UCSD-AML1 (cell line): ENCODE results near the gene BACE2.

Source experiments
- DNase-seq: peaks from one replicate; lab custom pipeline; 2025; ENCODE audit not compliant: unreplicated experiment; lab: John Stamatoyannopoulos, UW

The BACE2 gene

DNA sequence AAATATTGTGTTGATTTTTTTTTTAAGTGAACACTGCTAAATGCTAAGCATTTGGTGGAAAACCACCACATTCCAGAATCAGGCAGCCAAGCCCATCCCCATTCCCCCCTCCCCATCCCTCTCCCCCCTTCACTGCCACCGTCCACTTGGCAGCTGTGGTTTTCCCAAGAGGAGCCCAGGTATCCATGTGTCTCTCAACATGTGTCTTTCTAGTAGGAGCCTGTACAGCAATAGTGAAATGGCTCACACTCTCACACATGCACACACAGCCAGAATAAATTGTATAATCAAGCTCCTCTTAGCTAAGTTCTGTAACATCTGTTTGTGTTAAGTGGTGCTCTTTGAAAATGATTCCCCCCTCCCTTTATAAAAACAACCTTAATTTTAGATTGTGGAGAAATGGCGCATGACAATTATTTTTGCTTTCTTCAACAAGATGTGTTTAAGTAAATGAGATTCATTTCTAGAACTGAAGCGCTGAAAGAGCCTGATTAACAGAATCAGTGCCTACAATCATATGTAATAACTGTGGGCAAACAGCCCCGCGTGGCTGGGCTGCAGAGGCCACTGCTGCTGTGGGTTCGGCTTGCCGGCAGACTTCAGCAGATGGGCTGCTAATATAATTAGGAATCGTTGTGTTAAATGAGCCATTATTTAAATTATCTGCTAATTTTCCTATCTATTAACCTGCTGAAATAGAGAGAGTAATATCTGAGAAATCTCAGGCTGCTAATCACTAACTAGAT is 43.3 kb downstream of the BACE2 start:
- no peak for DNase-seq

DNA sequence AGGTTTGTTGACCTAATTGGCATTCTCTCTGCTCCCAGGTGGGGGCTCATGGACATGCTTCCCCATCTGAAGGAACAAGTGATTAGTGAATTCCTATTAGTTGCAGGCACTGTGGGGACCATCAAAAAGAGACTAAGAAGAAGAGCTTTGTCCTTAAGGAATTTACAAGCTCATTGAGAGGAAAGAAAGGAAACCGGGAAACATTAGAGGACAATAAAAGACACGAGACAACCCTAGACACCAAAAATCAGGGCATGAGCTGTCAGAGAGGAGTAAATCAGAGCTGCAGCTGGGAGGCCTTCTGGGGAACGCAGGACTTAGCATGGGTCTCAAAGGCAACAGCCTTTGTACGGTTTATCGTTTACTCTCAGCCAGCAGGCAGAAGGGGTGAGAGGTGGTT is 45.1 kb downstream of the BACE2 start:
- no peak for DNase-seq

DNA sequence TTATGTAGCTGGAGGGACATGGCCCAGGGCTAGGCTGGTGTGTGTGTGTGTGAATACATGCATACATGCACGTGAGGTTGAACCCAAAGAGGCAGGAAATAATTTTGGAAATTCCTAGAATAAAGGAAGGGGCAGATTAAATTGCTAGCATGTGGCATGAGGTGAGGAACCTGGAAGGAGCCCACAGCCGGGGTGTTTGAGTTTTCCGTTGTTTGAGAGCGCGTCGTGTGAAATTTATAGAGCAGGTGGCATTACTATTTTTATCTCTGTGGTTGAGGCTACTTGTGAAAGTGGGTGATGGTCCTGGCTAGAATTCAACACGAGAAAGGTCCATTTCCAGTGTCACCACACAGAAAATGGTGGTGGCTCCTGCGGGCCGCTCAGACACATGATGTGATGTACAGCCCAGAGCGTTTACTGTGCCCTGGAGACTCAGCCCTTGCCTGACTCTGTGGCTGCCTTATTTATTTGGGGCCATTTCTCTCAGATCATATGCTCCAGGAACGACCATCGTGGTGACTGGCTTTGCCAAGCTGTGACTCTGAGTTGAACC is 48.0 kb downstream of the BACE2 start:
- no peak for DNase-seq

DNA sequence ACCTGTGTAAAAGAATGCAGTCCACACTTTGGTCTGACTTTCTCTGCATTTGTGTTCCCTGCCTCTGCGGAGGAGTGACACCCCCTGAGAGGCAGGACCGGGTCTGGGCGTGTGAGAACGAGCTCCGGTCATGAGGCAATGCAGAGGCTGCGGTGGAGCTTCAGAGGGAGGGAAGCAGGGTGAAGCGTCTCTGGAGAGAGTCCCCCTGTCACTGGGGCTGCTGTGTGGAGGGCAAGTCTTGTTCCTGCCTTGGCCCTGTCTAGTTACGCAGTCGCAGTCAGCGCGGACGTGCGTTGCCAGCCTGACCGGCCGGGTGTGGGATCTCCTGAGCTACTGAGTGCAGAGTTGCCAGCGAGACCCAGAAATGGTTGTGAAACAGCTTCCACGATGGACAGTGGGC is 48.5 kb downstream of the BACE2 start:
- no peak for DNase-seq

DNA sequence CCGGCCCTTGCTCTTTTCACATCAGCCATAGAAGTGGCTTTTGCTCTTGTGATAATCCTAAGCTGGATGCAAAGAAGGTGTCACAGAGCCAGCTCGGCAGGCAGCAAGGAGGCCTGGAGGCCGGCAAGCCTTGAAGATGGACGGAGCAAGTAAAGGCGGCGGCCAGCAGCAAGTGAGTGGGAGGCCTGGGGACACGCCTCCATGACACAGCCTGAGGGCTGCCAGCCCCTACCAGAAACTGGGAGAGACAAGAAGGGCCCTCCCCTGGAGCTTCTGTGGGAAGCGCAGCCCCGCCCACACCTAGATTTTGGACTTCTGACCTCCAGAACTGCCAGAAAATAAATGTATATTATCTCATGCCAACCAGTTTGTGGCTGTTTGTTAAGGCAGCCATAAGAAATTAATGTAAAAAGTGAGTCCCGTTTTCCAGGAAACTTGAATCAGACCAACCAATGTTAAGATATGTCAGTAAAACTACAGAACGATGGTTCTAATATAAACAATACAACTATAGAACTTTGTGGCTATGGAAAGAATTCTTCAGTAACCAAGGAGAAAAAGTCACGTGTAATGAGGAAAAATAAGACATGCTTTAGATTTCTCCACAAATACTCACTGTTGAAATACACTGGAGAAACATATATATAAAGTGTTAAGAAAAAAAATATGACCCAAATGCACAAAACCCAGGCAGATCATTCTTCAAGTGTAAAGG is 49.9 kb downstream of the BACE2 start:
- DNase-seq = no peak

DNA sequence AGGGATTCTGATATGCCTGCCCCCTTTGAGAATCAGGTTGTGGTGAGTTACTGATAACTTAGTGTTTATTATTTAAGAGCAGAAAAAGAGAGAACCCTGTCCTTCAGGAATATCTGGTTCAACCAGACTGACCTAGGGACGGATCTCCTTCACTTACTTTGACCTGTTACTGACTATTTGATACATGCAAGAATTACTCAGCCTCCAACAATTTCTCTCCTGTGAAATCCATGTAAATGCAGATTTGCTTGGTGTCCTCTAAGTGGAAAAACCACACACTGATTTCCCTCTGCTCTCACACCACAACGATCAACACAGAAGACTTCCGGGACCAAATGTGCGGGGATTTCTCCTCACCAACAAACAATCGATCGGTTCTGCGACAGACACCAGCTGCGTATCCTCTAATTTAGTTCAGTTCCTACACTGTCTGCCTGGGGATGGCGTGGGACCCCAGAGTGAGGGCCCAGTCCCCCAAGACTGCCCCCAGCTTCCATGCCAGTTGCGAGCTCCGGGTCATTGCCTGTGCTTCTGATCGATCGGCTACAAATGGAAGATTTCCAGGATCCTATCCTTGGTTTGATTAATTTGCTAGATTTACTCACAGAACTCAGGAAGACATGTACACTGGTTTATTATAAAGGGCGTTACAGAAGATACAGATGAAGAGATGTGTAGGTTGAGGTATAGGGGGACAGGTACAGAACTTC is 51.7 kb downstream of the BACE2 start:
- no peak for DNase-seq

DNA sequence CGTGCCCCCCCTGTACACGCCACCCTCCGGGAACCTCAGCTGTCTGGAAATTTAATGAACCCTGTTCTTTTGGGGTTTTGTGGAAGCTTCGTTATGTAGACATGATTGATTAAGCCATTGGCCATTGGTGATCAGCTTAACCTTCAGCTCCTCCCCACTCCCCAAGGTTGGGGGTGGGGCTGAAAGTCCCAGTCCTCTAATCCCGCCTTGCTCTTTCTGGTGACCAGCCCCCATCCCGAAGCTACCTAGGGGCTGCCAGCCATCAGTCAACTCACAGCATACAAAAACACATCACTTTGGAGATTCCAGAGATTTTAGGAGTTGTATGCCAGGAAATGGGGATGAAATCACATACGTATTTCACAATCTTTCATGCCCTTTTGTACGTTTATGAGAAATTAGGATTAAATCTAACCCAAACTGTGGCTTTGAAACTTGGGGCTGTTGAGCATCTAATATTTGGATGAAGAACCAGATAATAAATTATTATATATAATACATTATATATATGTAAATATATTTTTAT is 52.3 kb downstream of the BACE2 start:
- no peak for DNase-seq

DNA sequence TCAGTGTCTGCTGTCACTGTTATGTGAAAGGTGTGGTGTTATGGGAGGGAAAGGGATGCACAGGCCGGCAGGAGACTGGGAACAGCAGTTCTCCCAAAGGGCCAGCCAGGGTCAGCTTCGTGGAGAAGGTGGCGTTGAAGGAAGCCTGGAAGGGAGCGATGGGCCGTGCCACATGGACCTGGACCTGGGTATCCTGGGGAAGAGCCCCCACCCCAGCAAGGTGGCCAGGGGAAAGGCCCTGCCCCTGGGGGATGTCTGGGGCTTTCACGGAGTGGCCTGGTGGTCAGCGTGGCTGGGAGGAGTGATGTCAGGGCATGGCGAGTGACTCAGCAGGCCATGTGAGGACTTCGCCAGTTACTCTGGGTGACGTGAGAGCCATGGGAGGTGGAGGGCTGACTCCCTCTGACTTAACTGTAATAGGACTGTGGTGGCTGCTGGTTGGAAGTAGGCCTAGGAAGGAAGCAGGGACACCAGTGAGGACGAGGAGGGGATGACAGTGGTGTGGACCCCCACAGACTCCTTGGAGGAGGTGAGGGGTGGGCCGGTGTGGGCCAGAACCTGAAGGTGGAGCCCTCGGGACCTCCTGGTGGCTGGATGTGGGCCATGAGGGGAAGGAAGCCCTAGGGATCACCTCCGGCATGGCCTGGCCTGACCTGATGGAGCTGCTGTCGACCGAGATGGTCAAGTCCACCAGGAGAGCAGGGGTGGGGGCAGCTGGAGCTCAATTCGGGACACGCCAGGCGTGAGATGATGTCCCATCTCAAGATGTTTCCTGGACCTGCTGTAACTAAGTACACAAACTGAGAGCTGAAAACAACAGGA is 54.5 kb downstream of the BACE2 start:
- no peak for DNase-seq

DNA sequence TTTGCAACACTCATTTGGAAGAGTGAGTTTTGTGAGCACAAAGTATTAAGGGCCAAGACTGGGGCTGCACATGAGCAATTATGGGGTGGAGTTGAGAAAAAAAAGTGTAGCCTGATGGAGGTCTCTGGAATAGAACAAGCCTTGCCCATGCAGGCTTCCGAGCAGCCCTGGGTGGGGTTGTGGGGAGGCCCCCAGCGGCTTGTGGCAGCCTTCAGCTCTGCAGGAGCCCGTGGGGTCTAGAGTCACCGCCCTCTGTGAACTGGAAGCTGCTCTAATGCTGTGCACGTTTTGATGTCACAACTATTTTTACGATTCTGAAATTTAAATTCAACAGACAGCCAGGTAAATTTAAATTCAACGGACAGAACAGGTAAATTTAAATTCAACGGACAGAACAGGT is 58.9 kb downstream of the BACE2 start:
- DNase-seq = no peak

DNA sequence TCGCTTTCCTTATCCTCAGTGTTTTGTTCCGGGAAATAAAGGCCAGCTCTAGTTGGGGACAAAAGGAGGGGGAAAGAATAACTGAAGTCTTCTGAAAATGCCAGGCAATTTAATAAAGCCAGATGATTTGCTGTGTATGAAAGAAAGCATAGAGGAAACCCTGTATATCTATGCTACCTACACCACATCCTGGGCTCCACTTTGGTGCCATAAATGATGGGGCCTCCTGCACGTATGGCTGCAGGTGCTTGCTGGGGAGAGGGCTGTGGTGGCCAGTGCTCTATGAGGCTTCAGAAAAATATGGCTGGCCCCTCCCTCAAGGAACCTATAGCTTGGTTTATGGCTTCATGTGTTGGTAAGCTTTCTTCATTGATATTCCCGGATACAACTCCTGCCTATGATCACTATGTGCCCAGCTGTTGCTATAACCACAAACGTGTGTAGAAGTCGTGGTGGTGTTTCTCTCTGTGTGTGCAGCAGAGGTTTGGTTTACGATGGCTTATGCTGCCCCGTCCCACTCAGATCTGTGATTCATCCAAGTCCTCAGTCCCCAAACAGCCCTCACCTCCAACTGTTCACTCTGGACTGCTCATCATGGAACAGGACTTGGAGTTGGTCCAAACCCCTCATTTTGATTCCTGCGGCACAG is 59.5 kb downstream of the BACE2 start:
- no peak for DNase-seq

DNA sequence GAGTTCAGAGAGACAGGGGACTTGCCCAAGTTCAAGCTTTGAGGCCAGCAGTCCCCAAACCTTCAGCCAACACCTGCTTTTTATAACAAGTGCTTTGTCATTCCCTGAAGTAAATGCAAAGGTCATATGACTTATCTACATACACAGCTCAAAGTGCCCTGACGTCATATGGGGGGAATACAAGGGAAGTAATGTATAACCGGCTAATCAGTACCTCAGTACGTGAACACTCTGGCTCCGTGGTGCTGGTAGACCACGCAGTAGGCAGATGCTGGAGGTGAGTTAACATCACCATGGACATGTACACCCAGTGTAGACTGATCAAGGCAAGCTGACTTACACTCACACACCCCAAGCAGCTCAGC is 60.0 kb downstream of the BACE2 start:
- DNase-seq = no peak

DNA sequence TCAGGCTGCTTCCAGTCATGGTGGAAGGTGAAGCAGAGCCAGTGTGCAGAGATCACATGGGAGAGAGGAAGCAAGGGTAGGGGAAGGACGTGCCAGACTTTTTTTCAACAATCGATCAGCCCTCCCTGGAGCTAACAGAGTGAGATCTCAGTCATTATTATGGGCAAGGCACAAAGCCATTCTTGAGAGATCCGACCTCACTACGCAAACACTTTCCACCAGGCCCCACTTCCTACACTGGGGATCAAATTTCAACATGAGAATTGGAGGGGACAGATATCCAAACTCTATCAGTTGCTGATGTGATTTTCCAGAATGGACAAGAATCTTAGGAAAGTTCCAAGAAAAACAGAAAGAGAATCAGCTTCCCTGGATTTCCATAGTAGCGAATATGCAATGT is 60.5 kb downstream of the BACE2 start:
- DNase-seq = no peak

DNA sequence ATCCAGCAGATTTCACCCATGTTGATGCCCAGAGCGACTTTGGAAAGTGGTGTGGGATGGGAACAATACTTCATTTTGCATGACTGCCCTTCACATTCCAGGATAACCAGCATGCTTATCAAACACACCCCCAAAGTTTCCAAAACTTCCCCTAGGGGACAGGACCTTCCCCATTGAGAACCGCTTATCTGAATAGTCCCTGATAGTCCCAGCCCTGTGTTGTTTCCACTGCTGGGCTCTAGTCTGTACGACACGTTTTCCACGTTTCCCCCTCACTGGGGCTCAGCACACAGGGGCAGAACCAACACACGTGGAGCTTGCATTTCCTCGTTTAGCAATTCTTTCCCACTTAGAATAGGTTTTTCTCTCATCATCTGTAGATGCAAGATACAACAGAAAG is 61.0 kb downstream of the BACE2 start:
- DNase-seq = no peak

DNA sequence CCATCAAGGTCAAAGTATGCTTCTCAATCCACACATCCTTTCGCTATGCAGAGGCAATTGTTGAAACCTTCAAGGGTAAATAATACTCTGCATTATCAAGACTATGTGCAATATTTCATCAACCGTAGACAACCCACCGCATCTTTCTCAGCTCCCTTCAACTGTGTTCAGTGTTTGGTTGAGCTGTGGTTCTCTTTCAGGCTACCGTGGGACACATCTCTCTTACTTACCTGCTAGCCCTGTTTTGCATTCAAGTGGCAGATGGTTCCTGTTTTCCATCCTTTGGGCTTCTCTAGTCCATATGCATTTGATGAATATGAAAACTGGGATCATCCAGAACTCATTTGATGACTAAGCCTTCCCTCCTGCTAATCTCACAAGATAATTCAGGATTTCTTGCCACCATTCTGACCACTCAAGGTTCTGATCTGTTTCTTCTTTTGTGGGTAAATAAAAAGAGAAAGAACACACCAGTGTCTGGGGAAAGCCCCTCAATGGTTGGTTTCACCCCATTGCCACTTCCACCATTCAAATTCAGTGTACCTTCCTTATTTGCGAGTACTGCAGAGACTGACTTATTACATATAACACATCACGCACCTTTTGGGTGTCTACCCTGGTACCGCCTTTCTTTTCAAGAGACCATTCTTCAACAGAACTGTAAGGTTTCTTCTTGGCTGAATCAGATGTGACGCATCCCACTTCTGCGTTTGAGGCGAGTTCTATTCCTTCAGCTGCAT is 61.7 kb downstream of the BACE2 start:
- no peak for DNase-seq

DNA sequence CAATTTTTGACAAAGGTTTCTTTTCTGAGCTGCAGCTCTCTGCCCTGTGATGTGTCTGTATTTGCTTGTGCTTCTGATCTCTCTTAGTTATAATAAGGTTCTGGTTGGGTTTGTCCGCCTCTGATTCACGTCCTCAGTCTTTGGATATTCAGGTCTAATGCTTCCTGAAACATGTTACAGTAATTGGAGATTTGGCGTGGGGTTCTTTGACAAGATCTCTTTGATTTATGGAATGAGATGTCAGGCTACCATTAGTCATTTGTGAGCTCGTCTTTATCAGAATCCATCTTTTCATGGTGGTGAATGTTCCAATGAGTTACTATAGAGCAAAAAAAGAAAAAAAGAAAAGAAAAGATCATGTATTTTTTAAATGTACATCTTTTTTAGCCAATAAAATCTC is 62.5 kb downstream of the BACE2 start:
- no peak for DNase-seq

DNA sequence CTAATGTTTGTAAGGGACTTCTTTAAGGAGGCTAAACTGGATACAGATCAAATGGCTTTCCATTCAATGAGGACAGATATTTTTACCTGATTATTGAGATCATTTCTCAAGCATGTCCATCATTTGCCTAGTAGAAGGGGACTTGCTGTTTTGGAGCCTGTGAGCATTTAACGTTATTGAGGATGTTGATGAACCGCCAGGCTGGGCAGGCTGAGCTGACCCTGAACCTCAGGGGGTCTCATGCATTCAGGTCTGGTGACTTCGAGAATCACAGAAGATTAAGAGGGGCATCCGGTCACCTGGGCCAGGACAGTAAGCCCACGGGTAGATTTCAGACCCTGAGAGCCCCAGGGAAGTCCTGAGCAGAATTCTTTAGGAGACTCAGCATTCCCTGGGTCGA is 63.1 kb downstream of the BACE2 start:
- DNase-seq = no peak

DNA sequence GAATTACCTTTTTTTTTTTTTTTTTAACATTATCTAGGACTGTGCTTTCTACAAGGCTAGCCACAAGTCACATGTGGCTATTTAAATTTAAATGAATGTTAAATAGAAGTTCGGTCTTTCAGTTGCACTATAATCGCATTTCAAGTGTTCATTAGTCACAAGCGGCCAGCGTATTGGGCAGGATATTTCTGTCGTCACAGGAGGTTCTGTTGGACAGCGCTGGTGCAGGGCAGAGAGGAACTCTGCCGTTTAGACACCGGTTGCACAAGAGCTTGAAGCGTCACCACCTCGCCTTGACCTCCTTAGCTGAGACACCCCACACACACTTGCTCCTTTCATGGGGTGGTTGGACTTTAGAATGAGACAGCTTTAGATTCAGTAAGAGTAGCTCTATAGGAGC is 64.1 kb downstream of the BACE2 start:
- no peak for DNase-seq

DNA sequence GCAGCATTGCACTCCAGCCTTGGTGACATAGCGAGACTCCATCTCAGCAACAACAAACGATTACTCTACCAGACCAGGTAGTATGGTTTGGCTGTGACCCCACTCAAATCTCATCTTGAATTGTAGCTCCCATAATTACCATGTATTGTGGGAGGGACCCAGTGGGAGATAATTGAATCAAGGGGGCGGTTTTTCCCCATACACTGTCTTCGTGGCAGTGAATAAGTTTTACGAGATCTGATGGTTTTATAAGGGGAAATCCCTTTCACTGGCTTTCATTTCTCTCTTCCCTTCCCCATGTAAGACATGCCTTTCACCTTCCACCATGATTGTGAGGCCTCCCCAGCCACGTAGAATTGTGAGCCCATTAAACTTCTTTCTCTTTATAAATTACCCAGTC is 66.0 kb downstream of the BACE2 start:
- no peak for DNase-seq

DNA sequence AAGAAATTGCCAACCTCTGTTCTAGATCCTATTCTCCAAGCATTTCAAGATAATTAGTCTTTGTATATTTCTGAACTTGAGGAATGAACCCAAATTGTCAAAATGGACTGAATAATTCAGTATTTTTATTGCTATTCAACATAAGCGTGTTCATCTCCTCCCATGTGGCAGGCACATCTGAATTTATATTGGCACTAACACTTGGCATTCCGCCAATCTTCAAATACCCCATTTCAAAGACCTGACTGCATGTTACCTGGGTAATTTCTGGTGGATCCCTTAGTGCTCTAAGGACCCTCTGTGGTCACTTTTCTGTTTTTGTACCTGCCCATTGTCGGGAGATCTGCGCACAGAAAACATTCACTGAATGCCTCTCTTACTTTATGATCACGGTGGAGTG is 66.6 kb downstream of the BACE2 start:
- DNase-seq = no peak

DNA sequence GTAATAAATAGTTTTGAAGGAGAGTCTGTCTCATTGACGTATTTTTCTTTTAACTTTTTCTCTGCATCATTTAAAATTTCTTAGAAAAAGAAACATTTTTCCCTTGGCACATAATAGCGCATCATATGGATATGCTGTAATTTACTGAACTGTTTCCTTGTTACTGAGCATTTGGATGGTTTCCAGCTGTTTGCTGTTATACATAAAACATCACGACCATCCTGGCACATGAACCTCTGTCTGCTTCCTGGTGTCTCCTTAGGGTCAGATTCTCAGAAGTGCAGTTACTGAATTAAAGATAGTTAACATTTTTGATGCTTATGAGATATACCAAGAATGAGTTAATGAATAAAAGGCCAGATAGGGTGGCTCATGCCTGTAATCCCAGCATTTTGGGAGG is 67.2 kb downstream of the BACE2 start:
- no peak for DNase-seq
